Activated CD4-positive, alpha-beta T cell treated with anti-CD3 and anti-CD28 coated beads, Interleukin-2, amount 50 U/mL, for 1 hour (primary cell): ENCODE results near the gene EIF3L.

ENCODE experiments used
- DNase-seq: peaks from one replicate; pipeline ENCODE4 v3.0.0-alpha.2; 2020

EIF3L gene

GRCh38 chr22:37906364-37907008, 57.3 kb downstream of the EIF3L start:
- DNase-seq, result peak; percentile 30

DNA sequence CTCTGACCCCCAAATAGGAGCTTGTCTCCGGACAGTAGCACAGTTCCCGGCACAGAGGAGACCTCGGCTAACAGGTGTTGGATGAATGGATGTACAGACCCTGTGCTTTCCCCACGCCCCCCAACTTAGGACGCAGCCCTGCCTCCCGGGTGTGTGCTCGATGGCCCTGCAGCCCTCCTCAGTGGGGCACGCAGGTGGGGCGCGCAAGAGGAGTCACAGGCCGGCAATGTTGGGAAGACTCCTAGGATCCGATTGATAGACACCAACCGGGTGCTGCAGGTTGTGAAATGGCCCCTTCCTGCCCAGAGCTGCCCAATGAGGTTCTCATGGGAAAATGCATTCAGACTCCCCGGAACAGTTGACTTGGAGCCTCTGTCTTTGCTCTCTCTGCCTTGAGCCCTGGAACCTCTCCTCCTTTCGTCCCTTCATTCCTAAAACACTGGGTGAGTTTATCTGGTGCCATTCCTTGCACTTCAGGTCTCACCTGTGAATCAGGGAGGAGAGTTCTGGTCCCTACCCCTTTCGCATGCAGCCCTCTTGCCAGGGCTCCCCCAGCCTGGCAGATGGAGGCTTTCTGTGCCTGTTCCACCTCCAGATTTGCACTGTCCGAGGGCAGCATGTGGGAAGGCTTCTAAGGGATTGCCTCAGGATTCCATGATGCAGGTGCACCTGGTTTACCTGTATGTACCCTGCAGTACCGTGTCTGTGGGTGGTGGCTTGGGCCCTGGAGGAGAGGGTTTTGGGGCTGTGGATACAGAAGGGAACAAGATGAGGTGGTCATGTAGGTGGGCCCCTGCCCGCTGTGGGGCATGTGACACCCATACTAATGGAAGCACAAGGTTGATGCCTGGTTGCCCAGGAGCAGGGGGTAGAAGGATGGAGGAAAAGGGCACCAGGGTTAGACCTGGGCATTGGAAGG, 58.1 kb downstream of the EIF3L start:
- DNase-seq, result no peak

DNA sequence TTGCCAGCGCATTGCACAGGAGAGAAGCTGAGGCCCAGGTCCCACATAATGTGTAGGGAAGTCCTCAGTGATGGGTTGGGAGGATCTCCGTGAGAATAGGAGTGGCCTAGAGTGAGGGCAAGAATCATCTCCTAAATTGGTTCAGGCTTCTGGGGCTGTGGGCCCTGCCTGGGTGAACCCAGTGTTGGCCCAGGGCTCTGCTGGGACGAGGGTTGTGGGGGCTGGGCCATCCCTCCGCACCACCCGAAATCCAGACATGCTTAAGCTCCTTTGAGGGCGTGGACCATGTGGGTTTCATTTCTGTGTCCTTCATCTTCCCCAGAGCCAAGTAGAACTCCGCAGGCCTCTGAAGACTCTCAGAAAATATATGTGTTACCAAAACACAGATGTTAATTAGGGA, 60.5 kb downstream of the EIF3L start:
- no peak for DNase-seq

DNA sequence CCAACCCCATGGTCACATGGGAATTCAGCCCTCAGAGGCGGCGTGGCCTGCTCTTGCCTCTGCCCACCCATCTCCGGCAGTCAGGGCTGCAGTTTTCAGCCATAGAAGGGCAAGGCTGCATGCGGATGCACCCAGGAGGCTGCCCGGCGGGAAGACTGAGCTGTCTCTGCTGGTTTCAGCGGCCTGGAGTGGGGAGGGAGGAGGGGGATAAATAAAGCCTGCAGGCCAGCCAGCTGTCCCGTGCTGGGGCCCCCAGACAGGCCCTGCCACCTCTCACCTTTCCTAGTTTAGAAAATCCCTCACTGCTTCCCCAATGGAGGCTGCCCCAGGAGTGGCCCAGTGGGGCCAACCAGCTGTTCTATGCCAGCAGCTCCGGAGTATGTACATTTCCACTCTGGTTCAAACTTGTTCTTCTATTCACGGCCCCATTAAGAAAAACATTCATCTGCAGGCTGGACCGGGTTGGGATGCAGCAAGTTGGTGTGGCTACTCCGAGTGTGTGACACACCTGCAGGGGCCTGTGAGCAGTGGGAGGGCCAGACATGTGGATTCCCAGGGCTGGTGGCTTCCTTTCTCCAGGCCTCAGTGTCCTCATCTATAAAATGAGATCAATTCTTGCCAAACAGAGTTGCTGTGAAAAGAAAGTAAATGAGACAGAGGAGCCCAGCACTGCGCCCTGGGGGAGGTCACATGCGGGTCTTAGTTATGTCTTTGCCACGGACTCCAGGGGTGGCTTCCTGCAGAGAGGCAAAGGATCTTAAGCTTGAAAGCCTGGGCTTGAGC, 61.9 kb downstream of the EIF3L start:
- no peak for DNase-seq

DNA sequence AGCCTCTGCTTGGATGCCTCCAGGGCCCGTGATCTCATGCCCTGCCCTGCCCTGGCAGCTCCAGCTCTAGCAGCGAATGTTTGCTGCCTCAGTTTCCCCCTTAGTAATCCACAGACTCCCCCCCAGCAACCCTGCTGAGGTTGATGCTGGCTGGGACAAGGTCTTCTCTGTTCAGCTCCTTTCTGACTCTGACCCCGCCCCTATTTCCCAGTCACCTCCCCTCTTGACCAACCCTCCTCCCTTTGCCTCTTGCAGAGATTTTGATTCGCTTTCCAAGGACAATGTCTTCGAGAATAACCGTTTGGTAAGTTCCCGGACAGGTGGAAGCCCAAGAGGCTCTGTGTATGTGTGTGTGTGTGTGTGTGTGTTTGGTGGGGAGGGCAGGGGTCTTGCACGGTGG, 62.5 kb downstream of the EIF3L start:
- DNase-seq, result no peak

GRCh38 chr22:37912171-37912570, 63.0 kb downstream of the EIF3L start:
- no peak for DNase-seq

DNA sequence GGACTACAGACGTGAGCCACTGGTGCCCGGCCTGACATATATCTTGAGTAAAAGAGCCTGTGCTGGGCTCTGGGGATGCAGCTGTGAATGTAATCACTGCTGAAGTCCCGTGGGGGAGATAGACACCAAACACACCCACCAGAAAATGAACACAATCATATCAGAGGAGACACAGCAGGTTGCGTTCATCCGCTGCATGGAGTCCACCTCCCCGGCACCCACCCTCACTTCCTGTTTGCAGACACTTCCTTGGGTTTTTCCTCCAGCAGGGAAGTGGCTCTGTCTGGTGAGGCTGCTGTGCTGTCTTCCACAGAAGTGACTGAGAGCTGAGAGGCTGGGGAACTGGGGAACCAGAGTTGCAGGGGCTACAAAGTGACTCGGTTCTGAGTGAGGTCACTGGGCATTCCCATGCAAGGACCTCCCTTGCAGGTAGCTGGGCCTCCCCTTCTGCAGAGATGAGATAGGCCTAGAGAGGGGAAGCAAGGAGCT, 64.1 kb downstream of the EIF3L start:
- DNase-seq, result no peak

GRCh38 chr22:37916311-37916710, 67.1 kb downstream of the EIF3L start:
- no peak for DNase-seq

DNA sequence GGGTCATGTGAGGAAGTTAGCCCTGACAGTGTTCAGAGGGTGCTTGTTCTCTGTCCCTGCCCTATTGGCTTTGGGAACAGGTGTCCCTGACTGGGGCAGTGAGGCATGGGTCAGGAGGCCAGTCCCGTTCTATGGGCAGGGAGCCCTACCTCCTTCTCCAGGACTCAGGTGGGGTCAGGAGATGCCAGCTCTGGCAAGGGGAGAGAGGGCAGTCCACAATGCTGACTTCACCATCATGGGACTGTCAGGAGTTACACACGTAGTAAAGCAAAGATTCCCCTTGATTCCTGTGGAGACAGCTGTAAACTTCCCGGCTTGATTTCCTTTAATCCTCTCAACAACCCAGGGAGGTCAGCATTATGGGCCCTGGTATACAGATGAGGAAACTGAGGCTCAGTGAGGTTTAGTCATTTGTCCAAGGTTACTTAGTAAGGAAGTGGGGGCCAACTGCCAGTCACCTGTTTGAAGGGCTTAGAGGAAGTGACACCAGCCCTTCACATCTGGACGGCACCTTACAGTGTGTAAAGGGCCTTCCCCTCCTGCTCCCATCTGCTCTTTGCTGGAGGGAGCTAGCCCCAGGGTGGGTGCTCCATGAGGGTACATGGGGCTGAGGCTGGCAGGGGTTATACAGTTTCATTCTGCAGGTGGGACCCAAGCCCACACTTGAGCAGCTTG, 68.8 kb downstream of the EIF3L start:
- no peak for DNase-seq

DNA sequence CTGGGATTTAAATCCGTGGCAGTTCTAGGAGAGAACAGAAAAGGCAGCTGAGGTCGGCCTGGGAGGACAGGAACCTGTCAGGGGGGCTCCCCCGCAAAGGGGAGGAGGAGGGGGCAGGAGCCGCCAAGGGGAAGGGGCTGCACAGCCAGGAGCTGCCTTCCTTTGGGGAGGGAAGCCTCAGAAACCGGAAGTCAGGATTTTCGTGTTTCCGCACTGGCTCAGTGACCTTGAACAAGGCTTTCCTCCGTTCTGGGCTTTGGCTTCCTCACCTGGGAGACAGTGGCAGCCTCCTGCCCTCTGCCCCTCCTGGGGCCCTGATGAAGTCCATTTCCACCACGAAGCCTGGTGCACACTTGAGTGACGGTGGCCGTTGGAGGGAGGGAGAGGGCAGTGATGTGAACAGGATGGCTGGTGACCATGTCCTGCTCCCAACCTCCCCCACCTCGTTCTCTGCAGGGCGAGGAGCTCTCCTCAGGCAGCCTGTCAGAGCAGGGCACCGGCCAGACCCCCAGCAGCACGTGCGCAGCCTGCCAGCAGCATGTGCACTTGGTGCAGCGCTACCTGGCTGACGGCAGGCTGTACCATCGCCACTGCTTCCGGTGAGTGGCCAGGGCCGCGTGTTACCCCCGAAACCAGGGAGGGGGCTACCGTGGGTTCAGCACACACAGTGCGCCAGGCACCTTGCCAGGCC, 69.5 kb downstream of the EIF3L start:
- no peak for DNase-seq

- DNase-seq, result no peak
Observed at GRCh38 chr22:37920126-37920525, 70.9 kb downstream of the EIF3L start.

GRCh38 chr22:37922191-37922590, 73.0 kb downstream of the EIF3L start:
- no peak for DNase-seq

GRCh38 chr22:37923927-37924326, 74.7 kb downstream of the EIF3L start:
- no peak for DNase-seq

- DNase-seq, result no peak
Observed at GRCh38 chr22:37924386-37925065, 75.3 kb downstream of the EIF3L start.

GRCh38 chr22:37925330-37925729, 76.1 kb downstream of the EIF3L start:
- DNase-seq, result no peak

- DNase-seq, result no peak
Observed at GRCh38 chr22:37925767-37926166, 76.5 kb downstream of the EIF3L start.

GRCh38 chr22:37926358-37926757, 77.1 kb downstream of the EIF3L start:
- no peak for DNase-seq

GRCh38 chr22:37926771-37927636, 77.8 kb downstream of the EIF3L start:
- no peak for DNase-seq

GRCh38 chr22:37927637-37927936, 78.4 kb downstream of the EIF3L start:
- DNase-seq, result no peak

- no peak for DNase-seq
Observed at GRCh38 chr22:37929390-37929789, 80.2 kb downstream of the EIF3L start.
